Panc1 (cell line): ENCODE measurements around the gene CALHM1. TPM values are rescaled to one million over a fixed set of nuclear protein-coding genes. Genes with fewer than 3 reads are reported as not detected.
A peak's percentile ranks its signal among the peaks of the same experiment; 100 is the strongest.

Experiments used
- ATAC-seq: fragments of 200-7000 bp; cut with Tn5 transposase; 2 replicates; pipeline ENCODE4 v1.9.1; 2020; ENCODE audit warnings: mild to moderate bottlenecking, moderate library complexity
- Bru-seq: library from RNA; stranded (reverse); fragments of 400-500 nt; gene quantifications from one replicate; lab custom pipeline; 2021; lab: Mats Ljungman, UMichigan
- BruChase-seq, 2 experiments: library from RNA; stranded (reverse); fragments of 400-500 nt; gene quantifications; one replicate each; lab custom pipeline; 2021; lab: Mats Ljungman, UMichigan
- BruUV-seq: library from RNA; stranded (reverse); fragments of 400-500 nt; replicated peaks from 2 replicates; lab custom pipeline; 2021; lab: Mats Ljungman, UMichigan
- CTCF ChIA-PET: fragments of 300-600 bp; sonication (Branson Sonifier 250); formaldehyde crosslinking; loops from one replicate; lab custom pipeline; 2022; ENCODE audit warnings: antibody characterized with exemption; lab: Charles Lee
- POLR2A ChIA-PET: fragments of 300-600 bp; sonication (Branson Sonifier 250); formaldehyde crosslinking; loops from one replicate; lab custom pipeline; 2022; ENCODE audit warnings: antibody characterized with exemption; lab: Charles Lee
- DNase-seq: peaks from one replicate; pipeline ENCODE4 v3.0.0-alpha.2; 2010; ENCODE audit warnings: low read depth, low spot score
- H3K27ac ChIP-seq: 2 replicates; pipeline ENCODE4 v1.5.1; 2011; ENCODE audit warnings: mild to moderate bottlenecking, low read length, inconsistent platforms
- H3K27me3 ChIP-seq: fragments of 200-500 bp; sonication (Bioruptor generic); 2 replicates; pipeline ENCODE4 v1.6.0; 2014; ENCODE audit warnings: low read length, inconsistent platforms; ENCODE audit not compliant: control insufficient read depth, insufficient read depth
- H3K36me3 ChIP-seq: fragments of 200-500 bp; sonication (Bioruptor generic); 2 replicates; pipeline ENCODE4 v1.5.1; 2014; ENCODE audit warnings: inconsistent platforms, mild to moderate bottlenecking, low read length, moderate library complexity; ENCODE audit not compliant: control insufficient read depth, insufficient read depth
- H3K4me1 ChIP-seq: 2 replicates; pipeline ENCODE4 v1.5.1; 2011; ENCODE audit warnings: inconsistent platforms, mild to moderate bottlenecking, low read length, moderate library complexity; ENCODE audit not compliant: control insufficient read depth, insufficient read depth
- H3K4me3 ChIP-seq, 2 experiments: 2 replicates each; pipeline ENCODE4 v1.5.1; 2011 to 2012; ENCODE audit warnings: low read depth in 2 of 2, low read length in 2 of 2, mild to moderate bottlenecking in 2 of 2, inconsistent platforms in 1 of 2, moderate library complexity in 1 of 2
- H3K9me3 ChIP-seq: fragments of 200-500 bp; sonication (Bioruptor generic); 2 replicates; pipeline ENCODE4 v1.5.1; 2014; ENCODE audit warnings: low read depth, mild to moderate bottlenecking, inconsistent platforms, low read length, moderate library complexity; ENCODE audit not compliant: control insufficient read depth, insufficient read depth
- CTCF ChIP-seq: fragments of 450-650 bp; IDR thresholded peaks from 2 replicates; pipeline ENCODE4 v1.5.1; 2017; ENCODE audit warnings: mild to moderate bottlenecking
- POLR2AphosphoS5 ChIP-seq: IDR thresholded peaks from 2 replicates; pipeline ENCODE4 v1.6.1; 2012; ENCODE audit warnings: mild to moderate bottlenecking, low read depth, low read length, moderate library complexity
- SIN3A ChIP-seq: IDR thresholded peaks from 2 replicates; pipeline ENCODE4 v1.6.1; 2012; ENCODE audit warnings: low read depth, mild to moderate bottlenecking, low read length, moderate library complexity, borderline replicate concordance; ENCODE audit not compliant: insufficient read depth
- TCF7L2 ChIP-seq: IDR thresholded peaks from 2 replicates; pipeline ENCODE4 v1.6.1; 2011; ENCODE audit warnings: mild to moderate bottlenecking, low read depth, low read length, inconsistent platforms
- in situ Hi-C: cut with HindIII; loops from 2 replicates; pipeline ENCODE4 v1.10.0; 2016; ENCODE audit warnings: low sequenced_read_pairs, low pct_unique_long_range_greater_than_20kb
- intact Hi-C: fragments of 100-400 bp; cut with micrococcal nuclease; formaldehyde crosslinking; loops from one replicate; pipeline ENCODE4 v1.10.0; 2022; ENCODE audit not compliant: unreplicated experiment
- long read RNA-seq: library from polyadenylated mRNA; unstranded; transcript quantifications from one replicate; pipeline ENCODE4 v2.0.0, GENCODE V29; 2021; ENCODE audit not compliant: unreplicated experiment
- polyA plus RNA-seq: library from polyadenylated mRNA; unstranded; fragments of >200 nt; gene quantifications from one replicate; pipeline ENCODE4 v1.2.1, GENCODE V29; 2012; ENCODE audit warnings: missing spikeins; ENCODE audit not compliant: insufficient read length
- total RNA-seq: library from RNA; stranded (reverse); gene quantifications from one replicate; pipeline ENCODE4 v1.2.1, GENCODE V29; 2021; ENCODE audit not compliant: unreplicated experiment
- TF ChIP-seq, protein P1 (sequence below), 2 experiments: IDR thresholded peaks; 2 replicates each; pipeline ENCODE4 v1.6.1; 2011 to 2012; ENCODE audit warnings: low read depth in 2 of 2, control low read depth in 1 of 2, low read length in 1 of 2, mild to moderate bottlenecking in 1 of 2, moderate library complexity in 1 of 2; ENCODE audit not compliant: insufficient read depth in 1 of 2

Gene CALHM1, protein sequence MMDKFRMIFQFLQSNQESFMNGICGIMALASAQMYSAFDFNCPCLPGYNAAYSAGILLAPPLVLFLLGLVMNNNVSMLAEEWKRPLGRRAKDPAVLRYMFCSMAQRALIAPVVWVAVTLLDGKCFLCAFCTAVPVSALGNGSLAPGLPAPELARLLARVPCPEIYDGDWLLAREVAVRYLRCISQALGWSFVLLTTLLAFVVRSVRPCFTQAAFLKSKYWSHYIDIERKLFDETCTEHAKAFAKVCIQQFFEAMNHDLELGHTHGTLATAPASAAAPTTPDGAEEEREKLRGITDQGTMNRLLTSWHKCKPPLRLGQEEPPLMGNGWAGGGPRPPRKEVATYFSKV
- total RNA-seq (not detected), Bru-seq, nascent RNA (not detected), BruChase-seq, experiment 1, labeled RNA remaining after a 2-hour chase (not detected), BruChase-seq, experiment 2, labeled RNA remaining after a 6-hour chase (percentile 12 among the genes with signal in this experiment)
- polyA plus RNA-seq: not detected
- long read RNA-seq: 0 reads

DNA sequence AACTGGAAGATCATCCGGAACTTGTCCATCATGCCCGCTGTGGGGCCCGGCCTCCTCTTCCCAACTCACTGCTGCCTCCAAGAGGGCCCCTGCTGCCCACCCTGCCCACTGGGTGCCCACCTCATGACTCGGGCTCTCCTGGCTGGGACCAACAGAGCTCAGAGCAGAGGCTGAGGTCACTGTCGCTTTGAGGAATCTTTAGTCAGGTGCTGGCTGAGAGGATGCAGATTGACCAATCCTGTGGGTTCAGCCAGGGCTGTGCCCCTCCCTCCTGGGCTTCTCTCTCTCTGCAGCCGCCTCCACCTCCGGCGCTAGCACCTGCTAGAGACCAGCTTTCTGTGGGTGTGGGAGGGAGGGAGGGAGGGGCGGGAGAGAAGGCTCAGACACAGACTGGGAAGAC is at the start of gene CALHM1:
Gene CALHM1, minus strand, starts transcription at position 181 of the 400 bp plus-strand sequence. Its CDS starts 149 bp downstream, at position 32.
- H3K4me3 ChIP-seq: no peak within 1 kb of the TSS
- TF ChIP-seq, protein P1, sequence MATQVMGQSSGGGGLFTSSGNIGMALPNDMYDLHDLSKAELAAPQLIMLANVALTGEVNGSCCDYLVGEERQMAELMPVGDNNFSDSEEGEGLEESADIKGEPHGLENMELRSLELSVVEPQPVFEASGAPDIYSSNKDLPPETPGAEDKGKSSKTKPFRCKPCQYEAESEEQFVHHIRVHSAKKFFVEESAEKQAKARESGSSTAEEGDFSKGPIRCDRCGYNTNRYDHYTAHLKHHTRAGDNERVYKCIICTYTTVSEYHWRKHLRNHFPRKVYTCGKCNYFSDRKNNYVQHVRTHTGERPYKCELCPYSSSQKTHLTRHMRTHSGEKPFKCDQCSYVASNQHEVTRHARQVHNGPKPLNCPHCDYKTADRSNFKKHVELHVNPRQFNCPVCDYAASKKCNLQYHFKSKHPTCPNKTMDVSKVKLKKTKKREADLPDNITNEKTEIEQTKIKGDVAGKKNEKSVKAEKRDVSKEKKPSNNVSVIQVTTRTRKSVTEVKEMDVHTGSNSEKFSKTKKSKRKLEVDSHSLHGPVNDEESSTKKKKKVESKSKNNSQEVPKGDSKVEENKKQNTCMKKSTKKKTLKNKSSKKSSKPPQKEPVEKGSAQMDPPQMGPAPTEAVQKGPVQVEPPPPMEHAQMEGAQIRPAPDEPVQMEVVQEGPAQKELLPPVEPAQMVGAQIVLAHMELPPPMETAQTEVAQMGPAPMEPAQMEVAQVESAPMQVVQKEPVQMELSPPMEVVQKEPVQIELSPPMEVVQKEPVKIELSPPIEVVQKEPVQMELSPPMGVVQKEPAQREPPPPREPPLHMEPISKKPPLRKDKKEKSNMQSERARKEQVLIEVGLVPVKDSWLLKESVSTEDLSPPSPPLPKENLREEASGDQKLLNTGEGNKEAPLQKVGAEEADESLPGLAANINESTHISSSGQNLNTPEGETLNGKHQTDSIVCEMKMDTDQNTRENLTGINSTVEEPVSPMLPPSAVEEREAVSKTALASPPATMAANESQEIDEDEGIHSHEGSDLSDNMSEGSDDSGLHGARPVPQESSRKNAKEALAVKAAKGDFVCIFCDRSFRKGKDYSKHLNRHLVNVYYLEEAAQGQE (IDR thresholded peaks at IDR 0.05; ENCODE audit: insufficient read depth in 1 of 2, low read depth in 2 of 2, low read length in 1 of 2): no peak
- TF ChIP-seq CTCF (no peak), POLR2AphosphoS5 (no peak), SIN3A (no peak)
- no peak within 1 kb of the TSS for H3K27ac ChIP-seq
- no peaks in the 10 kb centered on the region for H3K36me3 ChIP-seq
- in situ Hi-C loops (no loop called here), intact Hi-C loops (no loop called here)
- ATAC-seq: peak; percentile 17; the same call in 1 of the 2 replicates
- POLR2A ChIA-PET: no interaction called here
- no peaks in the 10 kb centered on the region for H3K4me1 ChIP-seq
- H3K27me3 ChIP-seq: no peaks in the 10 kb centered on the region
- BruUV-seq: no TSS peak
- DNase-seq: no peak
- no peaks in the 10 kb centered on the region for H3K9me3 ChIP-seq
- CTCF ChIA-PET: no interaction called here

DNA sequence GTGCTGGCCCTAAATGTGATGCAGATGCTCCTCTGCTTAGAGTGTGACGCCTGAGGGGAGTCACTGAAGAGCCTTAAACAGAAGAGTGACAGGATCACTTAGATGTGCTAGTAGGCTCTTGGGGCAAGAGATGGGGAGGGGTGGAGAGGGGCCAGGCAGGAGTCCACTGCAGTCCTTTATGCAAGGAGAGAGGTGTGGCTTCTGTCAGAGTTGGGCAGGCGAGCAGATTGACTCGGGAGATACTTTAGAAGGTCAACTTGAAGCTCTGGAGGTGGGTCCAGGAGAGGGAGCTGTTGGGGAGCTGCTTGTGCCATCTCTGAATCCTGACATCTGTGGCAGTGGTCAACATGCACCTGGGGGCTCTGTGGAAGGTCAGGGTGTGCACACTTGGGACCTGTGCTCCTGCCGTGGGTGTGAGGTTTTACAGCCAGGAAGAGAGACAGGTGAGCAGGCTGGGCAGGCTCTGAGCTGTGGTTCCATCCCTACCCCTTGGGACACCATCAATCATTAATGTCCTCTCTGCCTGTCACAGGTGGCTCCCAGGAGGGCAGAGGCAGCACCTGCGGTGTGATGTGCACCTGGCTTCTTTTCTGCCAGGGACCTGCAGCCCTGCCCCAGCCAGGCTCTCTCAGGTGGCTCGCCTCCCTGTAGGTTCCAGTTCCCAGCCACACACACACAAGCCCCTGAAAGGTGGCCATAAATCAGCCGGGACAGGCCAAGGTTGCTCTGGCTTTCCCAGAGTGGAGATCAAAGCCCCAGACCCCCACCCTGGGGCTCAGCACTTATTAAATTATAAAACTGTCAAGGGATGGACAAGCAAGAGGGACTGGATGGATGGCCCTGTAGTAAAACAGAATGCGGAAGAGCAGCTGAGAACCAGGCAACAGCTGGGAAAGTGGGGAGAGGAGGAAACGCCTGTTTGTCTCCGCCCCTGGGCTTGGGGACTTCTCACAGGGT is 48.8 kb upstream of the CALHM1 start:
- no peaks in the 10 kb centered on the region for H3K27me3 ChIP-seq
- H3K27ac ChIP-seq: no peak overlapping the region
- intact Hi-C loops (no loop called here), in situ Hi-C loops (no loop called here)
- no peak overlapping the region for H3K4me3 ChIP-seq
- DNase-seq: no peak
- H3K36me3 ChIP-seq: no peaks in the 10 kb centered on the region
- no peak for ATAC-seq
- ChIA-PET CTCF (no interaction called here), POLR2A (no interaction called here)
- TF ChIP-seq POLR2AphosphoS5: no peak
- TF ChIP-seq SIN3A: no peak
- no peak for TF ChIP-seq CTCF
- TF ChIP-seq TCF7L2: no peak
- TF ChIP-seq, protein P1 (IDR thresholded peaks at IDR 0.05; ENCODE audit: insufficient read depth in 1 of 2, low read depth in 2 of 2, low read length in 1 of 2): no peak
- peaks cover 4% of the 10 kb centered on the region; the same call in 1 of the 2 replicates for H3K4me1 ChIP-seq
- no peaks in the 10 kb centered on the region for H3K9me3 ChIP-seq
- no TSS peak for BruUV-seq
